Activated T-helper 1 cell treated with anti-CD3 and anti-CD28 coated beads, Interleukin-12 subunit alpha, Interleukin-12 subunit beta, Interleukin-2, Interleukin-4 antibody, amounts not matched to agents 30 ng/mL and 10 ng/mL and 1 ng/mL, durations not matched to agents 14 hours and 24 hours and 36 hours (primary cell): Measurements from ENCODE around the gene MCC. TPM values are rescaled to one million over a fixed set of nuclear protein-coding genes. Genes with fewer than 3 reads are reported as not detected.

Source experiments
- DNase-seq: peaks from one replicate; pipeline ENCODE4 v3.0.0; 2021; ENCODE audit warnings: low spot score
- H3K27ac Mint-ChIP-seq: one replicate; pipeline ENCODE4 v1.8.0; 2021; ENCODE audit warnings: mild to moderate bottlenecking, mixed read lengths
- H3K27me3 Mint-ChIP-seq: one replicate; pipeline ENCODE4 v1.8.0; 2022; ENCODE audit warnings: mild to moderate bottlenecking, moderate library complexity, mixed read lengths; ENCODE audit not compliant: insufficient read depth
- H3K36me3 Mint-ChIP-seq: one replicate; pipeline ENCODE4 v1.8.0; 2021; ENCODE audit warnings: low read depth, mixed read lengths
- H3K4me1 Mint-ChIP-seq: one replicate; pipeline ENCODE4 v1.8.0; 2021; ENCODE audit warnings: low read depth, mixed read lengths
- H3K4me3 Mint-ChIP-seq: one replicate; pipeline ENCODE4 v1.8.0; 2021; ENCODE audit warnings: mild to moderate bottlenecking, moderate library complexity, mixed read lengths
- H3K9me3 Mint-ChIP-seq: one replicate; pipeline ENCODE4 v1.8.0; 2021; ENCODE audit warnings: mixed read lengths
- intact Hi-C: fragments of 100-400 bp; cut with micrococcal nuclease; formaldehyde crosslinking; loops from one replicate; pipeline ENCODE4 v1.15.1; 2024
- total RNA-seq: library from RNA; stranded (reverse); gene quantifications from 2 replicates; pipeline ENCODE4 v1.2.3, GENCODE V29; 2022

The MCC gene
- total RNA-seq, 1 donor from 2014 or later = 1.3 TPM

DNA sequence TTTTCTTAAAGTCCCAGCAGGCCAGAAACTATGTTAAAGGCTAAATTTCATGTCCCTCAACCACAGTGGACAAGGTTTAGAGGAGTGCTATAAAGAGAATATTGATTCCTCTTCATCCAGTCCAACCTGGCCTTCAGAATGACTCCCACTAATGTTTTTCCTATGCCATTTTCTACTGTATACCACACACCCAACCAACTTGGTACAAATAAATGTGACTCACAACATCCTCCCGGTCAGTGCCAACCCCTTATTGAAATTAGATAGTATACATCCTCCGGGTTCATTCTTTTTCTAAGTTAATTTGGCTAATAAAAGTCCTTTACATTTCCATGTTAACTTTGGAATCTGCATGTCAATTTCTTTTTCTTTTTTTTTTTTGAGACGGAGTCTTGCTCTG is 268.6 kb downstream of the MCC start:
- Mint-ChIP-seq H3K4me3 (no peak overlapping the region), H3K9me3 (no peaks in the 10 kb centered on the region), H3K4me1 (no peaks in the 10 kb centered on the region), H3K27ac (no peak overlapping the region), H3K36me3 (no peaks in the 10 kb centered on the region), H3K27me3 (peaks cover 12% of the 10 kb centered on the region)
- intact Hi-C loops = no loop called here
- DNase-seq = no peak

DNA sequence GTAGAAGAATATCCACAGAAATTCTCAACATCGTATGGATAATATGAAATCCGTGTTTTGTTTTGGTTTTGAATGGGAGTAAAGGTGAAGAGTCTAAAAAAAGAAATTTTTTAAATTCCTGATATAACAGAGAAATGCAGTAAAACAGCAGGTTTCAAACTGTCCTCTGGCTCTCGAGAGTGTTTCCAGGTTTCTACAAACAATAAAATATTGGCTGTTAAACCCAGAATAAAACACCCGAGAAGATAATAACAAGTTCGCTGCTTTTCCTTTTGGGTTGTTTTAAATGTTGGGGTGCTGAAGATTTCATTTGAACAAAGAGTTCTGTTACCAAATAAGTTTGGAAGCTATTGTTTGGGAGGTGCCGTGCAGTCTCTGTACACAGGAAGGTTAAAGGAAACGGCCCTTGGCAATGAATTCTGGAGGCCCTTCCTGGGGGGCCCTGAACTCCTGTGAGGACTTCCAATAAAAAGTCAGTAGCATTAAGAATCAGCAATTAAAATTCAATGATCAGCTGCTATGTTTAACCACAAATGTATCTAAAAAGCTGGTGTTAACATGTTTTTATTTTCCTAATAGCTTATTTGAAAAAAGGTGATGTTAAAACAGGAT is 269.2 kb downstream of the MCC start:
- Mint-ChIP-seq H3K27me3 (peaks cover 9% of the 10 kb centered on the region), H3K4me1 (no peaks in the 10 kb centered on the region)

DNA sequence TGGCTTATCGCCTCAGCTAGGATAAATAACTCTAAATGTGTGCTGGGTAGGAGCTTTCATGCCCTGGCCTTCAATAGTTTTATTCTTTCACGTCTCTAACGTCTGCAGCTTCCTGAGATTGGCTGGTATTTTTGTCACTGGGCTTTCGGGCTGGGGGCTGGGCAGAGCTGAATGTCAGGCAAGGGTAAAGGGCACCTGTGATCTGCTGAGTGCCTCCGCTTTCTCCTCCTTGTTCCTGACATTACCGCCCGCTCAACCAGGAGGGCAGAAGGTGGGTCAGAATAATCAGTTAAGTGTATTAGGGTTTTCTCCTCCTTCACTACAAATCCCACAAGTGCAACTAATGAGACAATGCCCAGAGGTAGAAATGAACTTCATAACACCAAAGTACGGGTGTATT is 270.1 kb downstream of the MCC start:
- no peak overlapping the region for H3K4me3 Mint-ChIP-seq
- H3K9me3 Mint-ChIP-seq = no peaks in the 10 kb centered on the region
- no peak for DNase-seq
- peaks cover 8% of the 10 kb centered on the region for H3K27me3 Mint-ChIP-seq
- intact Hi-C loops = no loop called here
- no peak overlapping the region for H3K27ac Mint-ChIP-seq
- H3K36me3 Mint-ChIP-seq = no peaks in the 10 kb centered on the region
- no peaks in the 10 kb centered on the region for H3K4me1 Mint-ChIP-seq

More for the DNA sequence above, 269.2 kb downstream of the MCC start:
- Mint-ChIP-seq H3K36me3 (no peaks in the 10 kb centered on the region), H3K9me3 (no peaks in the 10 kb centered on the region), H3K4me3 (no peak overlapping the region), H3K27ac (no peak overlapping the region)
- intact Hi-C loops = no loop called here
- DNase-seq = no peak

DNA sequence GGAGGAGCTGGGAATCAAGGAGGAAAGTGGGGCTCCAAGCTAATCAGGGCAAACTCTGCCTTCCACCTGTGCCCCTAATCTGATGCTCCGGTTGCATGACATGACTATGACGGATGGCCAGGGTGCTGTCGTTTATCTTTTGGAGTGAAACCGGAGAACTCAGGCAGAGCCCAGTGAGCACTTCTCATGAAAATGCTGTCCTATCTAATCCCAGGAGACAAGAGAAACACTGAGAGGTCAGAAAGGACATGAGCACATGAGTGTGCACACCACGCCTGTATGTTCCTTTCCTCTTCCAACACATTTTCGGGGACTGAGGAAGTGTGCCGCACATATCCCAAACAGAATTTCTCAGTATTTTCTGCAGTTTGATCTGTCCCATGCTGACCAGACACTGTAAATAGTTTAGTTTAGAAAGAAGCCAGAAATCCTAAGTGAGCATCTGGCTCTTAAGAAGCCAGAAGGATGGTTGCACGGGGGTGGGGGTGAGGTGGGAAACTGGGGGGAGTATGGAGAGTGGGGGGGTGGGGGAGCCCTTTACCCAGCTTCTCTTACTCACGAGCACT is 270.6 kb downstream of the MCC start:
- intact Hi-C loops = no loop called here
- H3K27ac Mint-ChIP-seq = no peak overlapping the region
- no peaks in the 10 kb centered on the region for H3K4me1 Mint-ChIP-seq
- no peak overlapping the region for H3K4me3 Mint-ChIP-seq
- peaks cover 8% of the 10 kb centered on the region for H3K27me3 Mint-ChIP-seq
- H3K36me3 Mint-ChIP-seq = no peaks in the 10 kb centered on the region
- no peaks in the 10 kb centered on the region for H3K9me3 Mint-ChIP-seq
- DNase-seq = no peak

DNA sequence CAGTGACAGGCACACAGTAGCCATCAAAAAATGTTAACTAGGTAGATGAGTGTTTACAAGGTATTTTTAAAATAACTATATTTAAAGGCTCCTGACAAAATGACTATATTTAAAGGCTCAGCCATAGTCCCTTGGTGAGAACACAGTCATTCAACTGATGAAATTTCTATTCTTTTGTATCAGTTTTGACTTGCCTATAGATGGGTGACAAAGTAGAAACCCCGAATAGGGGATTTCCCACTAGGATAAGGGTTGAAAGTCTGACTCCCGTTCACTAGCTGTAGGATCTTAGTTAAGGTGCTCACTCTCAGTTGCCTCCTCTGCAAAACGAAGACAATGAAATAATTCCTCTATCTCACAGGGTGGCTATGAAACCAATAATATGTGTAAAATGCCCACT is 271.7 kb downstream of the MCC start:
- Mint-ChIP-seq H3K36me3 (no peaks in the 10 kb centered on the region), H3K9me3 (no peaks in the 10 kb centered on the region), H3K27me3 (peaks cover 4% of the 10 kb centered on the region), H3K4me1 (no peaks in the 10 kb centered on the region), H3K4me3 (no peak overlapping the region), H3K27ac (no peak overlapping the region)
- intact Hi-C loops = no loop called here
- no peak for DNase-seq

DNA sequence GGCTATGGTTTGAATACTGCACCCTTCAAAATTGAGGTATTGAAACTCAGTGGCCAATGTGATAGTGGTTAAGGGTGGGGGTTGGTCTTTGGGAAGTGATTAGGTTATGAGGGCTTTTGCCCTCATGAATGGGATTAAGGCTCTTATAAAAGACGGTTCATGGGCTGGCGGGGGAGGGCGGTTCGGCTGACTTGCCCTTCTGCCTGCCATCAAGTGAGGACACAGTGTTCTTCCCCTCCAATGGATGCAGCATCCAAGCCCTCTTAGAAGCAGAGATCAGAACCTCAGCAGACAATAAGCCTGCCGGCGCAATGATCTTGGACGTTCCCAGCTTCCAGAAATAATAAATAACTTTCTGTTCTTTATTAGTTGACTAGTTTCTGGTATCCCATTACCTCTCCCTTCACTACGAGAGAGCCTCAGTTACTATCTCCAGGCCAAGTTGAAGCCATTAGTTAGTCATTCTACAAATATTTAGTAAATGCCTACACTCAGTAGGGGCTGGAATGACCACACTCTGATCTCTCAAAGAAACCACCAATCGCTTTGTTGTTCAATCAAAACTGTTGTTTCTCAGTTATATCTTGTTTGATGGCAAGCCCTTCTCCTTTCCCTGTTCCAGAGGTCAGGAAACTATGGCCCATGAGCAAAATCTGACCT is 272.7 kb downstream of the MCC start:
- intact Hi-C loops = no loop called here
- Mint-ChIP-seq H3K9me3 (no peaks in the 10 kb centered on the region), H3K36me3 (no peaks in the 10 kb centered on the region), H3K27ac (no peak overlapping the region), H3K4me1 (no peaks in the 10 kb centered on the region), H3K27me3 (peaks cover 4% of the 10 kb centered on the region), H3K4me3 (no peak overlapping the region)
- no peak for DNase-seq

DNA sequence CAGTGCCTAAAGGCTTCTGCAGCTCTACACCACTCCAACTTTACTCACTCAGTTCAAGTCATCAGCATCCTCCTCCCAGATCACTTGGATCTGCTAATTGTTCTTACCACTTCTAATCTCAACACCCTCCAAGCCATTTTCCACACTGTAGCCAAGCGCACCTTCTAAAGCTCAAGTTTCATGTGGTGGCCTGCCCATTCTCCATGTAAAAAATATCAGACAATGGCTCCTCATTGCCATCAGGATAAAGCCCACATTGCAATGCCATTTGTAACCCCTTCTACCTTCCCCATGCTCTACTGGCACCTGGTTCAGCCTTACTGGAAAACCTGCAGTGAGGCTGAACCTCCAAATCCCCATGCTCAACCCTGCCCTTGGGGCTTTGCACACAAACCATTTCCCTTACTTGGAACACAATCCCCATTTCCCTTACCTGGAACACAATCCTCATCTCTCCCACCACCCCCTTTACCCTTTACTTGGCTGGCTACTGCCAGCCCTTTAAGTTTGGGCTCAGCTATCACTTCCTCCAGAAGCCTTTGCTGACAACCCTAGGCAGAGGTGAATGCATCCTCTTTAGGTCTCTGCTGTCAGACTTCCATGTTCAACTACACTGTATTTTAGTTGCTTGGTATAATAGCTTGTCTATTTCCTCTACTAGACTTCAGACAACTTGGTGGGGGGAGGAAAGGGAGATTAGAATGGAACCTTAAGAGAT is 273.5 kb downstream of the MCC start:
- Mint-ChIP-seq H3K36me3 (no peaks in the 10 kb centered on the region), H3K9me3 (no peaks in the 10 kb centered on the region), H3K4me3 (no peak overlapping the region), H3K4me1 (no peaks in the 10 kb centered on the region), H3K27ac (no peak overlapping the region), H3K27me3 (peaks cover 4% of the 10 kb centered on the region)
- no peak for DNase-seq
- intact Hi-C loops = no loop called here

DNA sequence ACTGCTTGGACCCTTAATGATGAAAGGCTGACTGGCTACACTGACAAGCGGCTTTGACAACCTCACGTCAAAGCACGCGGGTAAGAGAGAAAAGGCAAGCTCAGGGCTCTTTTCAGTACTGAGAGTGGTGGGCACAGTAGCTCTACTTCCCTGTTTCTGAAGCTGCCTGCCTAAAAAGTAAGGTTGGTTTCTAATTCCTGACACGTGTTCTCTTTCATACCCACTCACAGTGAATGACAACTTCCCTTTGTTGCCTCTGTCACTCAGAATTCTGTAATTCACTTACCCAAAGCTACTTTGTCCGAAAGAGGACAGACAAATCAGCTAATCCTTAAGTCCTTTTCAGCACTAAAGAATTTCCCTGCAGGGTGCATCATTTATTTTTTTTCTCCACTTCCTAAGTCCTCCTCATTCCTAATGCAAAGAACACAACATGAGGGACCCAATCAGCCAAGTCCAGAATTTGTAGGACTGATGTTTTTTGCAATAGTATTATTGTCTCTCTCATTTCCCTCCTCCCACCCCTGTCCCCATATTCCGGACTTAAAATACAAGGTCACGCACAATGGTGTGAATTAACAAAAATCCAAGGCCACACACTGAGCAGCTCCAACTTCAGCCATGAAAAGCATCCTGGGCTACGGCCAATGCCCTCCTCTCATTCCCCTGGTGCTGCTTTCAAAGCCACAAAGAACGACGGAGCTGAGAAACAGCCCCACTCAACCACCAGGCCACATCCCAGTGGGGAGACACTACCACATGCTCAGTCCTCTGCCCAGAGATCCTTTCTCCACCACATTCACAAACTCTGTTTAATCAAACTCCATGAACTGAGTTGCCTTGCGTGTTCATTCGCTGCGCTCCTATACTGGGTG is 274.5 kb downstream of the MCC start:
- DNase-seq = no peak
- Mint-ChIP-seq H3K9me3 (no peaks in the 10 kb centered on the region), H3K4me3 (no peak overlapping the region), H3K36me3 (no peaks in the 10 kb centered on the region), H3K27ac (no peak overlapping the region), H3K4me1 (no peaks in the 10 kb centered on the region), H3K27me3 (peaks cover 4% of the 10 kb centered on the region)
- intact Hi-C loops = no loop called here

DNA sequence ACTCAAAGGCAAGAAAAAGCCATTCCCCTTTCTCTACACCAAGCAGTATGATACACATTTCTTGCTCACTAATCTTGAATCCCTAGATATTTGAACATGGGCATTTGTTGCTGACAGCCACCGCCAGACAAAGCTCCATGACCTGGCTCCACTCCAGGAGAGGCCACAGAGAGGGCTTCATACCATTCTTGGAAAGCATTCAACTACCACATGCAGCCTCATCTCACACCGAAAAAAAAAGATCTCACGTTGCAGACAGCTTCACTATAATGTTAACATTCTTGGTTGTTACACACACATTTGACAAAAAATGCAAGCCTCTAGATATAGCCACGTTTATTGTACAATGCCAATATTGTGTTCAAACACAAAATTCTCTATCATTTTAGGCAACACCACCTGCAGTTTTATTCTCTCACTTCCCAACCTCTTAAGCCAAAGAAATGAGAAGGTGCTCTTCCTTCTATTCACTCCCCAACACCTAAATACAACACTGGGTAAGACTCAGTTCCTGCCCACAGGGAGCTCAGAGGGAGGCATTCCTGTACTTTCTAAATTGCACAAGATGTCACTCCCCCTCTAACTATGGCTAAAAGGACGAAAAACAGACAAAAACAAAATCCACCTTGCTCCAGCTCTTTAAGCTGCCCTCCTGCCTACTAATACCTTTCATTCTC is 275.9 kb downstream of the MCC start:
- H3K4me1 Mint-ChIP-seq = no peaks in the 10 kb centered on the region
- peaks cover 4% of the 10 kb centered on the region for H3K27me3 Mint-ChIP-seq
- no peaks in the 10 kb centered on the region for H3K9me3 Mint-ChIP-seq
- no peak for DNase-seq
- H3K36me3 Mint-ChIP-seq = no peaks in the 10 kb centered on the region
- no peak overlapping the region for H3K27ac Mint-ChIP-seq
- intact Hi-C loops = no loop called here
- no peak overlapping the region for H3K4me3 Mint-ChIP-seq

DNA sequence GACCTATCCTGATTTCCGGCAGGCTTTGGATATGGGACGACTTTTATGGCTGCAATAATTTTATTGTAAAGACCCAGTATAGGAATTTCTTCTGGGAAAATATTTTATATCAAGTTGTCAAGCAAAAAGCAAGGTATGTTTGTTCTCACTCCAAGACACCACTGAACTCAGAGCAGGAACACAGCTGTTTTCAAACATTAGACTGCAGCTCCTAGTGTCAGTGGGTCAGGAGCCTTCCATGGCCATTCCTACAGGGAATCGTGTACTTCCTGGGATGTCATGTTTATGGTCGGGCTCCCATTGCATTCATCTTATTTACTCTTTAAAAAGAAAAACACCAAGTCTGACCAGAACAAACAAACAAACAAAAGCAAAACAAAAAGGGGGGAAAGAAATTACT is 278.8 kb downstream of the MCC start:
- peaks cover 3% of the 10 kb centered on the region for H3K27me3 Mint-ChIP-seq

DNA sequence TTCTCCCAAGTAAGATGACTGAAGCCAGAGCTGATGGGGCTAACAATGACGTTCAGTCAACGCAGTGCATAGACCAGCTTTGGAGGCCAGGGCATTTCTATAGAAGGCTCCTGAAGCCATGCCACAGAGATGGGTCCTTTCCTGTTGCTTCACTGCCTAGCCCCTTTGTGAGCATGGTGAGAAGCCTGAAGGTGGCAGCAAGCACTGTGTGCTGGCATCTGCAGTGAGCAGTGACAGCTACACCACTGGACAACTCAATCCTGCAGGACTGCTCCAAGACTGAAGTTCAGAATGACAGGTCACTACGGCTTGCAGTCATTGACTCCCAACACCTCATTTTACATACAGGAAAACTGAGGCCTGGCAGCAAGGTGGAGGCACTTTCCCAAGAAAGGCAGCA is 282.4 kb downstream of the MCC start:
- Mint-ChIP-seq H3K27me3 (peaks cover 3% of the 10 kb centered on the region), H3K27ac (no peak overlapping the region), H3K4me1 (no peaks in the 10 kb centered on the region), H3K36me3 (no peaks in the 10 kb centered on the region), H3K4me3 (no peak overlapping the region), H3K9me3 (no peaks in the 10 kb centered on the region)
- no peak for DNase-seq
- intact Hi-C loops = no loop called here

More for the DNA sequence above, 278.8 kb downstream of the MCC start:
- H3K27ac Mint-ChIP-seq = no peak overlapping the region
- no peaks in the 10 kb centered on the region for H3K9me3 Mint-ChIP-seq
- H3K4me1 Mint-ChIP-seq = no peaks in the 10 kb centered on the region
- H3K36me3 Mint-ChIP-seq = no peaks in the 10 kb centered on the region
- no peak overlapping the region for H3K4me3 Mint-ChIP-seq
- intact Hi-C loops = no loop called here
- DNase-seq = no peak

DNA sequence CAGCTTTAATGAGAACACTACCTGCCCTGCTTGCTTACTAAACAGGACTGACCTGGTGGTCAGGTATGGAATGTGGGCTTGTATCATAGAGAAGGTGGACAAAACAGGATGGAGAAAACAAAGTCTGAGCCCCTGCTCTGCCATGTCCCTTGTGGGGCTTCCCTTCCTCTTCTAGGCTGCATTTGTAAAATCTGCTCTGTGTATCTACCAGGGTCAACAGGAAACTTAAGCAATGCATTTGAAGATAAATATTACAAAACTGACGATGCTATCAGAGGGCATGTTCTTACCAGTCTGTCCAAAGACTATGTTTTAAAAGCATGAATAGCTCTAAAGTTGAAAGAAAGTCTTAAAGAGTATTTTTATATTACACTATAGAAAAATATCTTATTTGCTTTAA is 282.9 kb downstream of the MCC start:
- Mint-ChIP-seq H3K4me3 (no peak overlapping the region), H3K9me3 (no peaks in the 10 kb centered on the region), H3K4me1 (no peaks in the 10 kb centered on the region), H3K27ac (no peak overlapping the region), H3K36me3 (no peaks in the 10 kb centered on the region), H3K27me3 (peaks cover 3% of the 10 kb centered on the region)
- DNase-seq = no peak
- intact Hi-C loops = no loop called here
